A673 (cell line): ENCODE data around the gene DPCD. TPM values are rescaled to one million over a fixed set of nuclear protein-coding genes. Genes with fewer than 3 reads are reported as not detected.

Experiments used
- BruUV-seq: library from RNA; stranded (reverse); fragments of 400-500 nt; replicated peaks from 2 replicates; lab custom pipeline; 2021; lab: Mats Ljungman, UMichigan
- CTCF ChIA-PET: fragments of 300-600 bp; sonication (Branson Sonifier 250); formaldehyde crosslinking; loops from one replicate; lab custom pipeline; 2022; ENCODE audit warnings: antibody characterized with exemption; lab: Charles Lee
- POLR2A ChIA-PET: fragments of 300-600 bp; sonication (Branson Sonifier 250); formaldehyde crosslinking; loops from one replicate; lab custom pipeline; 2022; ENCODE audit warnings: antibody characterized with exemption; ENCODE audit not compliant: low non-redundant PET; lab: Charles Lee
- DNase-seq: peaks from one replicate; pipeline ENCODE4 v3.0.0-alpha.2; 2015; ENCODE audit warnings: low spot score
- H3K27ac ChIP-seq: fragments of 200-600 bp; sonication (generic); 2 replicates; pipeline ENCODE4 v1.5.1; 2016; ENCODE audit warnings: mixed run types, low read depth, mild to moderate bottlenecking, mixed read lengths, antibody characterized with exemption, low read length; ENCODE audit not compliant: poor library complexity, severe bottlenecking
- H3K27me3 ChIP-seq: fragments of 200-600 bp; sonication (generic); replicated peaks from 2 replicates; pipeline ENCODE4 v1.6.1; 2017; ENCODE audit warnings: mixed run types, low read depth, mild to moderate bottlenecking, mixed read lengths, antibody characterized with exemption, low read length; ENCODE audit not compliant: insufficient read depth, poor library complexity
- H3K36me3 ChIP-seq: fragments of 200-600 bp; sonication (generic); 2 replicates; pipeline ENCODE4 v1.6.1; 2016; ENCODE audit warnings: mixed run types, mild to moderate bottlenecking, mixed read lengths, antibody characterized with exemption, low read length; ENCODE audit not compliant: insufficient read depth, poor library complexity, severe bottlenecking
- H3K4me1 ChIP-seq: fragments of 200-600 bp; sonication (generic); 2 replicates; pipeline ENCODE4 v1.6.1; 2017; ENCODE audit warnings: mixed run types, mild to moderate bottlenecking, mixed read lengths, antibody characterized with exemption, low read length; ENCODE audit not compliant: insufficient read depth, poor library complexity, severe bottlenecking
- H3K4me3 ChIP-seq: fragments of 200-600 bp; sonication (generic); 2 replicates; pipeline ENCODE4 v1.5.1; 2016; ENCODE audit warnings: low read depth, mixed run types, mild to moderate bottlenecking, mixed read lengths, low read length; ENCODE audit not compliant: poor library complexity, severe bottlenecking
- H3K9me3 ChIP-seq: fragments of 200-600 bp; sonication (generic); 2 replicates; pipeline ENCODE4 v1.6.1; 2016; ENCODE audit warnings: mixed run types, low read depth, mild to moderate bottlenecking, mixed read lengths, antibody characterized with exemption, low read length; ENCODE audit not compliant: poor library complexity, severe bottlenecking
- EZH2 ChIP-seq: fragments of 200-600 bp; sonication (generic); IDR thresholded peaks from 2 replicates; pipeline ENCODE4 v1.6.1; 2017; ENCODE audit warnings: borderline replicate concordance, low read depth, mild to moderate bottlenecking, mixed read lengths, antibody characterized with exemption, low read length; ENCODE audit not compliant: poor library complexity, severe bottlenecking
- intact Hi-C: fragments of 100-400 bp; cut with micrococcal nuclease; formaldehyde crosslinking; loops from one replicate; pipeline ENCODE4 v1.10.0; 2022; ENCODE audit not compliant: unreplicated experiment
- total RNA-seq: library from RNA; stranded (reverse); gene quantifications from 2 replicates; pipeline ENCODE4 v1.2.3, GENCODE V29; 2021
- TF ChIP-seq, protein P1 (sequence below): fragments of 300-800, 200-600 bp; sonication (generic); conservative IDR thresholded peaks from 2 replicates; pipeline ENCODE4 v1.5.1; 2017; ENCODE audit warnings: low read depth, mild to moderate bottlenecking, antibody characterized with exemption, low read length, moderate library complexity, mixed read lengths

DPCD gene
- total RNA-seq, 1 experiment from 2014 or later: 32.5 TPM

DNA sequence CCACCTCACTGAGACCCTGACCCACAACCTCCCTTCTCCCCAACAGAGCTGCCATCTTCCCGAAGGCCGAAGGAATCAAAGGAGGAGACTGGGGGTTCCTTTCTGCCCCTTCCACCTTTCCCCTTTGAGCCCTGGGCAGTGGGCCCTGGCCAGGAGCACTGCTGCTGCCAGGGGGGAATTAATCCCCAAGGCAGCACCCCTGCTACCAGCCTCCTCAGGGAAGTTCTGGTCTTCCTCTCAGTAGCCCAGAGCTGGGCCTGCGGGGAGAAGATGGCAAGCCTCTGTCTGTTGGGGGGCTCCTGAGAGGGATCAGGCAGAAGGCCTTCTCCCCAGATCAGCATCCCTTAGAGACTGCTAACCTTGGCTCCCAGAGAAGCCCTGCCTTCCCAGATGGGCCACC lies 25.5 kb downstream of the DPCD start:
- Histone ChIP-seq H3K36me3 (peaks cover 9% of the 10 kb centered on the region), H3K27ac (no peak overlapping the region), H3K27me3 (no peaks in the 10 kb centered on the region), H3K4me3 (no peak overlapping the region), H3K4me1 (no peaks in the 10 kb centered on the region), H3K9me3 (no peaks in the 10 kb centered on the region)
- intact Hi-C loops: no loop called here
- CTCF ChIA-PET: no interaction called here
- POLR2A ChIA-PET: no interaction called here
- no TSS peak for BruUV-seq
- no peak for DNase-seq
- TF ChIP-seq EZH2: no peak
- TF ChIP-seq, protein P1, sequence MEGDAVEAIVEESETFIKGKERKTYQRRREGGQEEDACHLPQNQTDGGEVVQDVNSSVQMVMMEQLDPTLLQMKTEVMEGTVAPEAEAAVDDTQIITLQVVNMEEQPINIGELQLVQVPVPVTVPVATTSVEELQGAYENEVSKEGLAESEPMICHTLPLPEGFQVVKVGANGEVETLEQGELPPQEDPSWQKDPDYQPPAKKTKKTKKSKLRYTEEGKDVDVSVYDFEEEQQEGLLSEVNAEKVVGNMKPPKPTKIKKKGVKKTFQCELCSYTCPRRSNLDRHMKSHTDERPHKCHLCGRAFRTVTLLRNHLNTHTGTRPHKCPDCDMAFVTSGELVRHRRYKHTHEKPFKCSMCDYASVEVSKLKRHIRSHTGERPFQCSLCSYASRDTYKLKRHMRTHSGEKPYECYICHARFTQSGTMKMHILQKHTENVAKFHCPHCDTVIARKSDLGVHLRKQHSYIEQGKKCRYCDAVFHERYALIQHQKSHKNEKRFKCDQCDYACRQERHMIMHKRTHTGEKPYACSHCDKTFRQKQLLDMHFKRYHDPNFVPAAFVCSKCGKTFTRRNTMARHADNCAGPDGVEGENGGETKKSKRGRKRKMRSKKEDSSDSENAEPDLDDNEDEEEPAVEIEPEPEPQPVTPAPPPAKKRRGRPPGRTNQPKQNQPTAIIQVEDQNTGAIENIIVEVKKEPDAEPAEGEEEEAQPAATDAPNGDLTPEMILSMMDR: no peak

DNA sequence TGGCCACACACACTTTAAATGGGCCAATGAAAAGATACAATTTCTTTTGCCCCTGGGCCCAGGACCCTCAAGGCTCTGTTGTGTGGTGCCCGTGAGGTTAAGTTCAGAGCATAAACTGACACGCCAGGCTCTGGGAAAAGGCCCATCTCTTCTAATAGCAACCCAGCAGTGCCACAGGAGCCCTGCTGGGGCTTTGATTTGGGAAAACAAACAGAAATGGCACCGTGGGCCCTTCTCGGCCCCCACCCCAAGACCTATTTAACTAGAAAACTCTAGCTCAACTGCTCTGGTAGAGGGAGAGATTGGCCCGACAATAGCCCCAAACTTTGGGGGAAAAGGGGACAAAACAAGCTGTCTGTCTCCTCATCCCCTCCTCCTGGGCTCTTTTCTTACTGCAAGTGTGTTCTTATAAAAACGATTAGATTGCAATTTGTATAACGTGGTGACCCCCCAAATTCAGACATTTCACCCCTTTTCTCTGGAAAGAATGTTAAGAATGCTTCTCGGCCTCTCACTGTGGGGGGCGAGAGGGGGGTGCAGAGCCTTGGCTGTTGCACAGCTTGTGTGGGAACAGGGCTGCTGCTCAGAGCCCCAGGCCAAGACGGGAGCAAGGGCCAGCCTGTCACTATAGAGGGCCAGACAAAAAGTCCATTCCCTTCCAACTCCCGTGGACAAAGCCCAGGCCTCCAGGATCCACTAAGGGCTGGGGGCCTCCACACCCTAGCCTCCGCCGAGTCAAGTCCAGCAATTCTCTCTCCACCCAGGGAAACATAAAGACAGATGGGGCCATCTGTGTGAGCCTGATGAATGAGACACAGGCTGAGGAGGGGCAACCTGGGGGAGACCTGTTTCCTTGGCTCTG lies 26.8 kb downstream of the DPCD start:
- ChIA-PET CTCF (no interaction called here), POLR2A (no interaction called here)
- TF ChIP-seq, protein P1: no peak
- no peak for TF ChIP-seq EZH2
- Histone ChIP-seq H3K36me3 (peaks cover 9% of the 10 kb centered on the region), H3K27ac (no peak overlapping the region), H3K27me3 (no peaks in the 10 kb centered on the region), H3K4me1 (no peaks in the 10 kb centered on the region), H3K9me3 (no peaks in the 10 kb centered on the region), H3K4me3 (no peak overlapping the region)
- intact Hi-C loops: no loop called here
- no peak for DNase-seq
- no TSS peak for BruUV-seq

DNA sequence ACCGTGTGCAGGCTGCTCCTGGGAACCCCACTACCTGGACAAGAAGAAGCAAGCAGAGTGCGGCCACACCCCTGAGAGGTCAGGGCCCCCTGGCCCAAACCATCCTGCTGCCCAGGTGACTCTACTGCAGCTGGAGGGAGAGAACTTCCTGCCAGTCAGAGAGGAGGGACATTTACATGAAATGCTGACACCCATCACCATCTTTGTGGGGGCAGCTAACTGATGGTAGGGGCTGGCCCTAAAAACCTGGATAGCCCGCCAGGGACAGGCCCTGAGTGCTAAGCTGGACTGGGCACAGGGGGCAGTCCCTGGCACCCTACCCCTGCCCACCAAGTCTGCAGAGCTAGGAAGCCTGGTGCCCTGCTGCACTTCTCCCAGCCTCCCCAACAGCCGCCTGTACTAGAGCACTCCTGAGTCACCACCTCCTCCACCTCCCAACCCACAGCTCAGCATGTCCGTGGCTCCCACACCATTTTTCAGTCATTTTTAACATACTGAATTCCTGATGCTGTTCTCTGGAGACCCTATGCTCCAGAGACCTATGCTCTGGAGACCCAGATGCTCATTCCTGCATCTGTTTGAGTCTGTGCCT lies 27.5 kb downstream of the DPCD start:
- no TSS peak for BruUV-seq
- no peak overlapping the region for H3K27ac ChIP-seq
- no peaks in the 10 kb centered on the region for H3K27me3 ChIP-seq
- intact Hi-C loops: no loop called here
- DNase-seq: no peak
- ChIA-PET CTCF (no interaction called here), POLR2A (no interaction called here)
- H3K4me3 ChIP-seq: no peak overlapping the region
- H3K4me1 ChIP-seq: no peaks in the 10 kb centered on the region
- no peaks in the 10 kb centered on the region for H3K9me3 ChIP-seq
- H3K36me3 ChIP-seq: peaks cover 7% of the 10 kb centered on the region
- TF ChIP-seq, protein P1: no peak
- TF ChIP-seq EZH2: no peak
